Memory B cell (primary cell): ENCODE measurements around the gene GTPBP3.

ENCODE experiments used
- ATAC-seq: fragments of 150-1000 bp; cut with Tn5 transposase; 2 replicates; pipeline ENCODE4 v1.10.0; 2021; ENCODE audit warnings: low read depth, mild to moderate bottlenecking, moderate library complexity
- DNase-seq, 2 donors: peaks; one replicate each; pipeline ENCODE4 v3.0.0; 2022; ENCODE audit warnings: low spot score in 2 of 2
- H3K27ac Mint-ChIP-seq: one replicate; pipeline ENCODE4 v1.8.0; 2022; ENCODE audit warnings: mild to moderate bottlenecking, moderate library complexity, mixed read lengths
- H3K27me3 Mint-ChIP-seq: one replicate; pipeline ENCODE4 v1.8.0; 2022; ENCODE audit warnings: mixed read lengths
- H3K36me3 Mint-ChIP-seq: one replicate; pipeline ENCODE4 v1.8.0; 2022; ENCODE audit warnings: mild to moderate bottlenecking, mixed read lengths
- H3K4me1 Mint-ChIP-seq: one replicate; pipeline ENCODE4 v1.8.0; 2022; ENCODE audit warnings: mixed read lengths
- H3K4me3 Mint-ChIP-seq: one replicate; pipeline ENCODE4 v1.8.0; 2022; ENCODE audit warnings: mild to moderate bottlenecking, moderate library complexity, mixed read lengths
- H3K9me3 Mint-ChIP-seq: one replicate; pipeline ENCODE4 v1.8.0; 2022; ENCODE audit warnings: mixed read lengths

GTPBP3 gene

DNA sequence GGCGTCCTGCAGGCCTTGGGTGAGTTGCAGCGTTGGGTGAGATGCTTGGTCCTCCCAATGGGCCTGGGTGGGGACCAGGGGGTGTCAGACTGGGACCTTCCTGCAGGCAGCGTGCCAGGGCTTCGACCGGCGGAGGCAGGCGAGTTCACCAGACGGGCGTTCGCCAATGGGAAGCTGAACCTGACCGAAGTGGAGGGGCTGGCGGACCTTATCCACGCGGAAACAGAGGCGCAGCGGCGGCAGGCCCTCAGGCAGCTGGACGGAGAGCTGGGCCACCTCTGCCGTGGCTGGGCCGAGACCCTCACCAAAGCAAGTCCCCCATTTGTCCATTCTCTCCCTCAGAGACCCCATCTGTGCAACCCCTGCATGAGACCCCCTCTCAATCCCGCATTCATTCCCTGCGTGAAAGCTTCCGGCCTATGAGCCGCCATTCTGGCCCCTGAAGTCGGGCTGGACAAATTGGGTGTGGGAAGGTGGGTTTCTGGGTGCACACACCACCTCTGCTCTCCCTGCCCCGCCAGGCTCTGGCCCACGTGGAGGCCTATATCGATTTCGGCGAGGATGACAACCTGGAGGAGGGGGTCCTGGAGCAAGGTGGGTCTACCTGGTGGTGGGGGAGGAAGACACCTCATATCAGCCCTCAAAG is 1.2 kb downstream of the GTPBP3 start:
- Mint-ChIP-seq H3K9me3 (no peaks in the 10 kb centered on the region), H3K27ac (no peak overlapping the region), H3K4me1 (peaks cover 16% of the 10 kb centered on the region), H3K4me3 (peak overlapping the region; percentile 96), H3K27me3 (peaks cover 2% of the 10 kb centered on the region), H3K36me3 (peaks cover 4% of the 10 kb centered on the region)
- no peak for DNase-seq
- no peak for ATAC-seq

DNA sequence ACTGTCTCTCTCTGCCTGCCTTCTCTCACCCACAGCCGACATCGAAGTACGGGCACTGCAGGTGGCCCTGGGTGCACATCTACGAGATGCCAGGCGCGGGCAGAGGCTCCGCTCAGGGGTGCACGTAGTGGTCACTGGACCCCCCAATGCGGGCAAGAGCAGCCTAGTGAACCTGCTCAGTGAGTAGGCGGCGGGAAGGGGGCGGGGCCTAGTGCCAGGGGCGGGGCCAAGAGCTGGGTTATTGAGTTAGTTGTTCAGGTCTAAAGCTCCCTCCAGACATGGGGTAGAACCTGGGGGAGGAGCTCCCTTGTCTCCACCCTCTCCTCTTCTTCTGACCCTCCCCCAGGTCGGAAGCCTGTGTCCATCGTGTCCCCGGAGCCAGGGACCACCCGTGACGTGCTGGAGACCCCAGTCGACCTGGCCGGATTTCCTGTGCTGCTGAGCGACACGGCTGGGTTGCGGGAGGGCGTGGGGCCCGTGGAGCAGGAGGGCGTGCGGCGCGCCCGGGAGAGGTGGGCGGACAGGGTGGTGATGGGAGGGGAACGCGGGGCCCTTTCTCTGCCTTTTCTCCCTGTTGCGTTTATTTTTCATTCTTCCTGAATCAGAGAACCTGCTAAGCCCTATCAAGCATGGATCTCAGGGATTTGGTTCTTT is 1.9 kb downstream of the GTPBP3 start:
- Mint-ChIP-seq H3K9me3 (no peaks in the 10 kb centered on the region), H3K27me3 (no peaks in the 10 kb centered on the region), H3K27ac (no peak overlapping the region), H3K4me3 (peak overlapping the region; percentile 56), H3K36me3 (peaks cover 4% of the 10 kb centered on the region), H3K4me1 (peaks cover 12% of the 10 kb centered on the region)
- no peak for DNase-seq
- ATAC-seq = no peak

DNA sequence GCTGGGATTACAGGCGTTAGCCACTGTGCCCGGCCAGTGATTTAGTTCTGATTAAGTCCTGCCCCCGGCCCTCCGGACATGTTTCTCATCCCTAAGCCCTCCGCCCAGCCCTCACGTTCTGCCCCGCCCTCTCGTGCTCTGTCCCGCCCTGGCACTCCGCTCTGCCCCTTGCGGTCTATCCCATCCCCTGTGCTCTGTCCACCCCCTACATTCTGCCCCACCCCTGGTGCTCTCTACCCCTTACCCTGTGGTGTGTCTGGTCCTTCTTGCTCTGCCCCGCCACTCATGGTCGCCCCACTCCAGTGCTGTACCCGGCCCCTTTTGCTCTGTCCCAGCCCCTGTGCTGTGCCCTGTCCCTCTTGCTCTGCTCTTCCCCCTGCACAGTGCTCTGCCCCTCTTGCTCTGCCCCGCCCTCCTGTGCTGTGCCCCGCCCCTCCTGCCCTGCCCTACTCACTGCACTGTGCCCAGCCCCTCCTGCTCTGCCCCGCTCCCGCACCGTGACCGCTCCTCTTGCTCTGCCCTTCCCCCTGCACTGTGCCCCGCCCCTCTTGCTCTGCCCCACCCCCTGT is 3.0 kb downstream of the GTPBP3 start:
- H3K27ac Mint-ChIP-seq = no peak overlapping the region
- peaks cover 8% of the 10 kb centered on the region for H3K4me1 Mint-ChIP-seq
- H3K36me3 Mint-ChIP-seq = peaks cover 4% of the 10 kb centered on the region
- no peaks in the 10 kb centered on the region for H3K27me3 Mint-ChIP-seq
- DNase-seq (no peak), ATAC-seq (no peak)
- no peaks in the 10 kb centered on the region for H3K9me3 Mint-ChIP-seq
- H3K4me3 Mint-ChIP-seq = no peak overlapping the region

DNA sequence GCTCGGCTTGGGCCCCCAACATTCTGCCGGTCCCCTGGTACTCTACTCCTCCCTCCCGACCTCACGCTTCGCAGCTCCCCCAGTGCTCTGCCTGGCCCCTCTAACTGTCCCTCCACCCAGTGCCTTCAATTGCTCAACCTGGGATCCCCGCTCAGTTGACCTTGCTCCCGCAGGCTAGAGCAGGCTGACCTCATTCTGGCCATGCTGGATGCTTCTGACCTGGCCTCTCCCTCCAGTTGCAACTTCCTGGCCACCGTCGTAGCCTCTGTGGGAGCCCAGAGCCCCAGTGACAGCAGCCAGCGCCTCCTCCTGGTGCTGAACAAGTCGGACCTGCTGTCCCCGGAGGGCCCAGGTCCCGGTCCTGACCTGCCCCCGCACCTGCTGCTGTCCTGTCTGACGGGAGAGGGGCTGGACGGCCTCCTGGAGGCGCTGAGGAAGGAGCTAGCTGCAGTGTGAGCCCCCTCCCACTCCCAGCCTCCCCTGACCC is 3.6 kb downstream of the GTPBP3 start:
- no peak overlapping the region for H3K4me3 Mint-ChIP-seq
- H3K36me3 Mint-ChIP-seq = peaks cover 4% of the 10 kb centered on the region
- no peak for ATAC-seq
- no peak for DNase-seq
- H3K27ac Mint-ChIP-seq = no peak overlapping the region
- H3K9me3 Mint-ChIP-seq = no peaks in the 10 kb centered on the region
- no peaks in the 10 kb centered on the region for H3K27me3 Mint-ChIP-seq
- peaks cover 8% of the 10 kb centered on the region for H3K4me1 Mint-ChIP-seq

DNA sequence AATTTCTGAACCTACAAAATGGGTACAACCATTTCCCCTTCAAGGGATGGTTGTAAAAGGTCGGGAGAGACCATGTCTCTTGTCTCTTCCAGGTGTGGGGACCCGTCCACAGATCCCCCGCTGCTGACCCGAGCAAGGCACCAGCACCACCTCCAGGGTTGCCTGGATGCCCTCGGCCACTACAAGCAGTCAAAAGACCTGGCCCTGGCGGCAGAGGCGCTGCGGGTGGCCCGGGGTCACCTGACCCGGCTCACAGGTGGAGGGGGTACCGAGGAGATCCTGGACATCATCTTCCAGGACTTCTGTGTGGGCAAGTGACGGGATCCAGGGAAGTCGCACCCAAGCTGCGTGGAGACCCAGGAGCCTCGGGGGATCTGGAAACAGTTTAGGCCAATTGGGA is 4.0 kb downstream of the GTPBP3 start:
- no peak for DNase-seq
- no peak for ATAC-seq
- Mint-ChIP-seq H3K36me3 (peaks cover 4% of the 10 kb centered on the region), H3K27me3 (no peaks in the 10 kb centered on the region), H3K4me1 (peaks cover 12% of the 10 kb centered on the region), H3K27ac (no peak overlapping the region), H3K4me3 (no peak overlapping the region), H3K9me3 (no peaks in the 10 kb centered on the region)

DNA sequence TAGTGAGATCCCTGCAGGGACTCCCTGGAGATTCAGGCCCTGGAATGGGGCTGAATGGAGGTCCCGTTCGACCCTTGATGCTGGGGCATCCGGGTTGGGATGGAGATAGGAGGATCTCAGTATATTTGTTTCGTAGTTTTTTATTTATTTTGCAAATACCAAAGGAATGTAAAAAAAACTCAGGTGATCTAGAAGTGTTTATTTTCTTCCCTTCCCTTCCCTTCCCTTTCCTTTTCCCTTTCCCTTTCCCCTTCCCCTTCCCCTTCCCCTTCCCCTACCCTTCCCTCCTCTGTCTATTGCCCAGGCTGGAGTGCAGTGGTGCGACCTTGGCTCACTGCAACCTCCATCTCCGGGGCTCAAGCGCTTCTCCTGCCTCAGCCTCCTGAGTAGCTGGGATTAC is 4.5 kb downstream of the GTPBP3 start:
- Mint-ChIP-seq H3K9me3 (no peaks in the 10 kb centered on the region), H3K4me3 (no peak overlapping the region), H3K27me3 (no peaks in the 10 kb centered on the region), H3K4me1 (peaks cover 9% of the 10 kb centered on the region), H3K27ac (no peak overlapping the region), H3K36me3 (peaks cover 4% of the 10 kb centered on the region)
- ATAC-seq = no peak
- no peak for DNase-seq

DNA sequence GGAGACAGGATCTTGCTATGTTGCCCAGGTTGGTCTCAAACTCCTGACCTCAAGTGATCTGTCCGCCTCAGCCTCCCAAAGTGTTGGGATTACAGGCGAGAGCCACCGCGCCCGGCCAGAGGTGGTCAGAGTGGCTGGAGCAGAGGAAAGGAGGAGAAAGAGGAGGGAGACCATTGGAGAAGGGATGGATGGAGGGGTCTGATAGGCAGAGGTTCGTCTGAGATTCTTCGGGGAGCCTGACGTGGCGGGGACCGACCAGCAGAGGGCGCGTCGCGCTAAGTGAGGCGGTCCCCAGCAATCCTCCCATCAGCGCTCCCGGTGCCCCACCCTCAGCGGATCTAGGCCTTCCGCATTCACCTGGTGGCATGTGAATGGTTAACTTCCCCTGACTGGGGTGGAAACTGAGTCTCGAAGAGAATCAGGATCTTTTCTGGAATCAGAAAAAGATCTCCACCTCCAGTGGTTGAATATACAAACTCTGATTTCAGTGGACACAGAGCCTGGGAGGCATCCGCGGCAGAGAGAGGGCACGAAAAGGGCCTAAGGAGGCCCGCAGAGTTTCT is 8.8 kb downstream of the GTPBP3 start:
- no peak overlapping the region for H3K4me3 Mint-ChIP-seq
- no peaks in the 10 kb centered on the region for H3K9me3 Mint-ChIP-seq
- no peaks in the 10 kb centered on the region for H3K36me3 Mint-ChIP-seq
- peak; percentile 97 for ATAC-seq
- H3K27ac Mint-ChIP-seq = no peak overlapping the region
- peak; percentile 78 to 87 for DNase-seq
- peaks cover 6% of the 10 kb centered on the region for H3K4me1 Mint-ChIP-seq
- peaks cover 11% of the 10 kb centered on the region for H3K27me3 Mint-ChIP-seq

DNA sequence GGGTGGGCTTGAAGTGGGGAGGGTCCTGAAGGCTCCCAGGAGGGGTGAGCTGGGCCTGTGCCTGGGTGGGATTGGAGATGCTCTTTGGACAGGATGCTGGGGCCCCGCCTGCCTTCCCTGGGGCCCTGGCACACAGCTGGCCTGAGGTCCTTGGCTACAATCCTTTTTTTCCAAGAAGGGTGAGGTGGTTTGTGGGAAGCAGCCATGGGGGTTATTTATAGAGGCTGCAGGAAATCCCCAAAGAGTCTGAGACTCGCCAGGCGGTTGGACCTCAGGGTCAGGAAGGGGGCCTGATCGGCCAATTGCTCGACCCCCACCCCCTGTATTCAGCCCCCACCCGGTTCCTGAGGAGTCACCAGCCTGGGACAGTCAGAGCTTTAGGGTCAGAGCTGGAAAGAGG is 10.0 kb downstream of the GTPBP3 start:
- no peak overlapping the region for H3K4me3 Mint-ChIP-seq
- DNase-seq (no peak), ATAC-seq (no peak)
- H3K36me3 Mint-ChIP-seq = no peaks in the 10 kb centered on the region
- peaks cover 12% of the 10 kb centered on the region for H3K4me1 Mint-ChIP-seq
- H3K27me3 Mint-ChIP-seq = peaks cover 19% of the 10 kb centered on the region
- no peaks in the 10 kb centered on the region for H3K9me3 Mint-ChIP-seq
- no peak overlapping the region for H3K27ac Mint-ChIP-seq

DNA sequence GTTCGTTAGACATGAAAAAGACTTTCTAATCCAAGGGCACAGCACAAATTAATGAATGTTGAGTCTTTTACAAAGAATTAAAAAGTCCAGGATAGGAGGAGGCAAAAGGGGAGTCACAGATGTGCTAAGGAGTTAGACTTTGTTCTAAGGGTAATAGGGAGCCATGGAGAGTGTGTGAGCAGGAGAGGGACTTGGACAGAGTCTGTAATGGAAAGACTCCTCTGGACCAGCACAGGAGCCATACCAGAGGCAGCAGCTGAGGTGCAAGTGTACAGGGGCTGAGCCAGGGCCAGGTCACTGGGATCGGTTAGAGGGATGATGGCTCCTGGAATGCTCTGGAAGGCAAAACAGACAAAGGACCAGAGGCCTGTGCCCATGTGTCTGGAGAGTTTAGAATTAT is 10.5 kb downstream of the GTPBP3 start:
- H3K27me3 Mint-ChIP-seq = peaks cover 23% of the 10 kb centered on the region
- no peak overlapping the region for H3K27ac Mint-ChIP-seq
- DNase-seq (no peak), ATAC-seq (no peak)
- H3K4me3 Mint-ChIP-seq = no peak overlapping the region
- peaks cover 12% of the 10 kb centered on the region for H3K4me1 Mint-ChIP-seq
- H3K9me3 Mint-ChIP-seq = no peaks in the 10 kb centered on the region
- no peaks in the 10 kb centered on the region for H3K36me3 Mint-ChIP-seq

DNA sequence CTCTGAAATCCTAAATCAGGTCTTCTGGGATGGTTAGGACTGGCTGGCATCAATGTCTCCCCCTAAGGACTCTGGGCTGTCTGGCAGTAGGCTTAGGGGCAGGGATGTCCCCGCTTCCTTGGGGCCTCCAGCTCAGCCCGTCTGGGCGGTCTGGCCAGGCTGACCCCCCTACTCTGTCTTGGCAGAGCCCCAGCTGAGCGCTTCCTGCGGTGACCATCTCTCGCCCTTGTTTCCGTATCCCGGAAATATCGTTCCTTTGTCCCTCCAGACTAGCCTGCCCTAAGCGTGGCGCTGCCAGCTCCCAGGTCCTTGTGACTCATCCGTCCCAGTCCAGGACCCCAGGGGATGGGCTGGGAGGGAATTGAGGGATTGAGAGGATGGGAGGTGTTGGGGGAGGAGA is 11.3 kb downstream of the GTPBP3 start:
- no peak for DNase-seq
- Mint-ChIP-seq H3K4me3 (no peak overlapping the region), H3K9me3 (no peaks in the 10 kb centered on the region), H3K27me3 (peaks cover 30% of the 10 kb centered on the region), H3K4me1 (peaks cover 12% of the 10 kb centered on the region), H3K27ac (no peak overlapping the region), H3K36me3 (no peaks in the 10 kb centered on the region)
- ATAC-seq = no peak

DNA sequence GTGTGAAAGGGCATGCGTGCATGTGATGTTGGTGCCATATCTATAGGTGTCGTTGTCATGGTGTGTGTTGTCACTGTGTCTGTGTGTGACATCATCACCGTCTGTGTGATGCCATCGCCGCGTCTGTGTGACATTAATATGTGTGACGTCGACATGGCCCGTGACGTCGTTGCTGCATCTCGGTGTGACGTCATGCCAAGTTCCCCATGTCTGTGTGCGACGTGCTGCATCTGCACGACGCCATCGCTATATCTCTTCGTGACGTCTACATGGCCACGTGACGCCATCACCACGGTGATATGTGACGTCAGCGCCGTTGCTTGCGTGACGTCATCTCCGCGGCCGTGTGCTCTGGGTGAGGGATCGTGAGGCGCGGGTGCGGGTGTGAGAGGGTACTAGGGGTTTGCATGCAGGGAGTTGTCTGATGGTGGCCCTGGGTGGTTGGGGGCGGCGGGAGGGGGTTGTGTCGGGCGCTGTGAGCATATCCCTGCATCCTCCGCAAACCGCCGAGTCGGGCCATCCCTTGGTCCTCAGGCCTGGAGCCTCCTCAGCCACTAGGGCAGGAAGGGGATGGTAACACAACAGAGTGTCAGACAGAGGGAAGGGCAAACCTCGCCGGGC is 14.6 kb downstream of the GTPBP3 start:
- peaks cover 32% of the 10 kb centered on the region for H3K27me3 Mint-ChIP-seq
- DNase-seq (no peak), ATAC-seq (no peak)
- no peak overlapping the region for H3K4me3 Mint-ChIP-seq
- H3K4me1 Mint-ChIP-seq = peaks cover 7% of the 10 kb centered on the region
- H3K27ac Mint-ChIP-seq = no peak overlapping the region
- no peaks in the 10 kb centered on the region for H3K36me3 Mint-ChIP-seq
- no peaks in the 10 kb centered on the region for H3K9me3 Mint-ChIP-seq

DNA sequence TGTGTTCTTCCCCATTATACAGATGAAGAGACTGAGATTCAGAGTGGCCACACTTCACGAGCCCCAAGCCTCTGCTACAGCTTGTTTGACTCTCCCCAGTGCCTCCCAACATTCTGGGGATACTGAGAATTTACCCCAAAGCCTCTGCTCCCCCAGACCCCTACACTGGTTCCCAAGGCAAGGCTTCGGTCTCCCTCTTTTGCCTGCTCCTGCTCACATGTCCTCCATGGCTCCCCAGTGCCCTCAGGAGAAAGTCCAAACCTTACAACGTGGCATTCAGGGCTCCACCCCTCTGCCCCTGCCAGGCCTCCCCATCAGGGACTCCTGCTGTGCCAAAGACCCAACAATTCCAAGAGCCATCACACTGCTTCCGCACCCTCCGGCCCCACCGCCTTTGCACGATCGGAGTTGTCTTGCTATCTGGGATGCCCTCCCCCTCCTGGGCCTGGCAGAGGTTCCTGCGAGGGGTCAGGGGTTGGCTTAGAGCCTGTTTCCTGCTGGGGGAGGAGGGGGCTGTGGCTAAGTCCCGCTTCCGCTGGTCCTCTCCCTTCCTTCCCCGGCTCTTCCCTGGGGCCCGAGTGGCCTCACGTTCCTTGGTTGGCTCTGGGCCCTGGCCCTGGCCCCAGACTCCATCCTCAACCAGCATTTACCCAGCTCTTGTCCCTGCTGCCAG is 15.4 kb downstream of the GTPBP3 start:
- DNase-seq = no peak
- ATAC-seq = no peak
- Mint-ChIP-seq H3K27ac (no peak overlapping the region), H3K4me1 (peaks cover 7% of the 10 kb centered on the region), H3K27me3 (peaks cover 29% of the 10 kb centered on the region), H3K36me3 (no peaks in the 10 kb centered on the region), H3K9me3 (no peaks in the 10 kb centered on the region), H3K4me3 (no peak overlapping the region)

DNA sequence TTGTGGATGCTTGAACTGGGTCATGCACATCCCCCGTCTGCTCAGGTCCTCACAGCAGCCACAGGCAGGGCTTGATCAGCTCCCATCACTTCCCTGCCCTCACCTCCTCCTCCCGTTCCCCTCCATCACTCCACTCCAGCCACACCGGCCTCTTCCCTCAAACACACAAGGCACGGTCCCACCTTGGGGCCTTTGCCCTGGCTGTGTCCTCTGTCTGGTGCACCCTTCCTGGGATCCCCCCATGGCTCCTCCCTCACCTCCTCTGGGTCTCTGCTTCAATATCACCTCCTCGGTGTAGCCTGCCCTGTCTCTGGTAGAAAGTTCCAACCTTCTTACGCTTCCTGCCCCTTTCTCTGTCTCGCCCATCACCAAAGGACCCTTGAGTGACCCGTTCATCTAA is 16.0 kb downstream of the GTPBP3 start:
- Mint-ChIP-seq H3K9me3 (no peaks in the 10 kb centered on the region), H3K36me3 (no peaks in the 10 kb centered on the region), H3K4me1 (peaks cover 7% of the 10 kb centered on the region), H3K4me3 (no peak overlapping the region), H3K27ac (no peak overlapping the region), H3K27me3 (peaks cover 28% of the 10 kb centered on the region)
- no peak for DNase-seq
- no peak for ATAC-seq
